GM13976 (cell line): Measurements from ENCODE around the gene HOXA5.

Source experiments
- DNase-seq: peaks from one replicate; pipeline ENCODE4 v3.0.0; 2012; ENCODE audit warnings: low spot score
- in situ Hi-C: fragments of 300-500 bp; cut with MboI; formaldehyde crosslinking; loops from one replicate; pipeline ENCODE4 v1.12.0; 2022; ENCODE audit warnings: low sequenced_read_pairs, mixed read lengths, inconsistent platforms; ENCODE audit not compliant: unreplicated experiment
- TF ChIP-seq, protein P1 (sequence below): IDR thresholded peaks from 2 replicates; pipeline ENCODE4 v1.5.1; 2012; ENCODE audit warnings: borderline replicate concordance, mild to moderate bottlenecking; ENCODE audit not compliant: insufficient read depth; ENCODE audit errors: extremely low read depth, missing control alignments, control extremely low read depth

HOXA5 gene

DNA sequence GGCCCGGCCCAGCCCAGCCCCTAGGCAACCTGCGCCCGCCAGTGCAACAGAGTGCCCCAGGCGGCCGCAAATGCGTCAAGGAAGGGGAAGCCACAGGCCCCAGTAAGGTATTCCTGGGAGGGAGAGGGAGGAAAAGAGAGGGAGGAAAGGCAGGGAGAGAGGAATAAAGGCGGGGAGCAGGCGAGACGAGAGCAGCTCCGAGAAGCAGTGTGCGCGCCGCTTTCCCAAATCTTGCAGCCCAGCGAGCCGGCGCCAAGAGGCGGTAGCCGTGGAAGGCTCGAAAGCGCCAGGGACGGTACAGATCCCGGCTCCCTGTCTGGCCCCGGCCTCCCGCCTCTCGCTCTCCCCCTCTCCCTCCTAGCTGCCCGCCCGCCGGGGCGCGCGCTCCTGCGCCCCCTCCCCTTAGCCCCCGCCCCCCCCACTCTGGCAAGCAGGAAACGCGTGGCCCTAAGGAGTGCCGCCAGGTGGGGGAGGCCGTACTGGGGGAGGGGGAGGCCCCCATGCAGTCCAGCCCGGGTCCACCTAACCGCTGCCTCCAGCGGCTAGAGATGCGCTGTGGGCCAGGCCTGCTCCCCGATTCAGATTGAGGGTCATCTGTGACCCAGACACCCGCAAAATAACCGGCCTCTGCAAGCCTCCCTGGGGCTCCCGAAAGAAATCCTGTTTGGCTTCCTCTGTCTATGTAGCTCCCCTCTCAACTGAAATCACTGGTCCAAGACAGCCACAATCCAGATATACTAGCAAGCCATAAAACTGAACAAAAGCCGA, 26.4 kb upstream of the HOXA5 start:
- DNase-seq = no peak
- TF ChIP-seq, protein P1, sequence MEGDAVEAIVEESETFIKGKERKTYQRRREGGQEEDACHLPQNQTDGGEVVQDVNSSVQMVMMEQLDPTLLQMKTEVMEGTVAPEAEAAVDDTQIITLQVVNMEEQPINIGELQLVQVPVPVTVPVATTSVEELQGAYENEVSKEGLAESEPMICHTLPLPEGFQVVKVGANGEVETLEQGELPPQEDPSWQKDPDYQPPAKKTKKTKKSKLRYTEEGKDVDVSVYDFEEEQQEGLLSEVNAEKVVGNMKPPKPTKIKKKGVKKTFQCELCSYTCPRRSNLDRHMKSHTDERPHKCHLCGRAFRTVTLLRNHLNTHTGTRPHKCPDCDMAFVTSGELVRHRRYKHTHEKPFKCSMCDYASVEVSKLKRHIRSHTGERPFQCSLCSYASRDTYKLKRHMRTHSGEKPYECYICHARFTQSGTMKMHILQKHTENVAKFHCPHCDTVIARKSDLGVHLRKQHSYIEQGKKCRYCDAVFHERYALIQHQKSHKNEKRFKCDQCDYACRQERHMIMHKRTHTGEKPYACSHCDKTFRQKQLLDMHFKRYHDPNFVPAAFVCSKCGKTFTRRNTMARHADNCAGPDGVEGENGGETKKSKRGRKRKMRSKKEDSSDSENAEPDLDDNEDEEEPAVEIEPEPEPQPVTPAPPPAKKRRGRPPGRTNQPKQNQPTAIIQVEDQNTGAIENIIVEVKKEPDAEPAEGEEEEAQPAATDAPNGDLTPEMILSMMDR = no peak
- in situ Hi-C loops = loop anchor here (10.0 to 25.0 kb wide), 2 partner anchors 658 to 1305 kb away; no protein-coding TSS in a partner anchor

DNA sequence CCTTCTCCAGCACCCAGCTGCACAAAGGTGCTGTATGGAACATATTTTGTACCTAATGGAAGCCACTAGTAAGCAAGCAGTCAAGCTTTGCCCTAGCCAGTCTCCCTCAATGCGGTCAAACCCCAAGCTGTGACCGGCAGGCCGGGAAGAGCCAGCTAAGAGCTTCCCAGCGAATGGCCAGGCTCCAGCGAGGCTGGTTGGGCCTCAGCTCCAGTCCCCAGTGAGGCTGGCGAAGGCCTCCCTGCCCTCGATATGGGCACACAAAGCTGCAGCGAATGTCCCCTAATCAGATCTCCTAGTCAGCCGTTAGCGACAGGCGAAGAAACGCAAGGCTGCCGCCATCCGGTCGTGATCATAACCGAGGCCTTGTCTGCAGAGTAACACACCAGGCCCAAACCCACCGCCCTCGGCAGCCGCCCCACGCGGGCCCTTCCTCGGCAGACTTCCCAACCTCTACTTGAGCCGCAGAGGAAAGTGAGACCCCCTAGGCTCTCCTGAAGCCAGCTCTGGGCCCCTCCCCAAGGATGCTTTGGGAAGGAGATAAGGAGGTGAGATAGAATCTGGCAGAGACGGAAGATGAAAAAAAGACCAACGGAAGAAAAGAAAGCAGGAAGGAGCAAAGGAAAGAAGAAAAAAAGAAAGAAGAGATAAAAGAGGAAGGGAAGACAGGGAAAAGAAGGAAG, 24.9 kb upstream of the HOXA5 start:
- no peak for DNase-seq
- in situ Hi-C loops = loop anchor here (10.0 to 25.0 kb wide), 2 partner anchors 656 to 1304 kb away; no protein-coding TSS in a partner anchor
- TF ChIP-seq, protein P1 = no peak

DNA sequence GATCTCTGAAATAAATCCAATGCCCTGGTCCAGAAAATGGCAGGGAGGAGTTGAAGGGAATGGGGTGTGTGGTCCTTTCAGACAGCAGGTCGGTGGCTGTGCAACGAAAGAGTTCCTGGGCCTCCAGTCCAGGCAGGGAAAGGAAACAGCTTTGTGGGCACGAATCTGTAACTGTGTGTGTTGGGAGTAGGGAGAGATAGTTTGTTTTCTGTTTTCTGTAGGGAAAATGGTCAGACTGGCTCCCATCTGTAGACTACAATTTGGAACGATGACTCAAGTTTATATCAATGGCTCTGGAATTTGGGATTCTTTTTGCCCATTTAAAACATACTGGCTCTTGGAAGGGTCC, 24.4 kb upstream of the HOXA5 start:
- TF ChIP-seq, protein P1 = no peak
- DNase-seq = no peak
- in situ Hi-C loops = loop anchor here (10.0 to 25.0 kb wide), 2 partner anchors 656 to 1303 kb away; no protein-coding TSS in a partner anchor

DNA sequence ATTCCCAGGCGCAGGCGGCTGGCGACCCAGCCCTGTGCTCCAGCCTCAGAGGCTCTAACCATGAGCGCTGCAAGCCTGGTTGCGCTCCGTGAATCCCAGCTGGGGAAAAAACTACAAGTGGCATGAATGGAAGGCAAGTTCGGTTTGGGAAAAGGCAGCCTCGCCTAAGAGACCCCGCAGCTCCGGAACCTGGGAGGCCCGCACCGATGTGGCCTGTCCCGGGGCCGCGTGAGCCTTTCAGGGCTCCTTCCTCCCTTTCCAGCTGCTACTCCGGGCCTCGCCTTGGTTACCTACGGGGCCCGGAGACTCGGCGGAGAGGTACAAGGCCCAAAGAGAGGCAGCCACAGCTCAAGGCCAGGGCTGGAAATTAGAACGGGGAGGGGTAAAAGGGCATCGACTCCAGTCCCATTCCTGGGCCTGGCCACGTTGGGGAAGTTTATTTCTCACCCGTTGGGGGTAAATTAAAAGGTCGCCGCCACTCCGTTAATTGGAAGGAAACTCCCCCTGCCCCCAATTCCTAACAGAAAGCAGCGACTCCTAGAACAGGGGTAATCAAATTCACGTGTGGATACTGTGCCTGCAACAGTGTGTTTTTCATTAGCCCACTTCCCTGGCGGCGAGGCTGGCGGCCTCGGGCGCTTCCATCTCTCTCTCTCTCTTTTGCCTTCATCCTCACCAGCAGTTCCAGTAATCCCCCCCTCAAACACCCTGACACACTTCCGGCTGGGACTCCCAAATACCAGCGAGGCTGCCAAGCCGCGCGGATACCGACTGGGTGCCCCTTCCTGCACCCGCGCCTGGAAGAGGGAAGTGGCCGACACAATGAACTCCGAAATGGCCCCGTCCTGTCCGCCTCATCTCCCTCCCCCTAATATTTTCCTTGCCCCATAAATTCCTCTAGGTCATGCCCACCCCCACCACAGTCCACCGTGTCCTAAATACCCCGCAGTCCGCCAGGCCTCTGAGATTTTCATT, 23.3 kb upstream of the HOXA5 start:
- in situ Hi-C loops = loop anchor here (10.0 to 25.0 kb wide), 2 partner anchors 655 to 1302 kb away; no protein-coding TSS in a partner anchor
- DNase-seq = no peak
- TF ChIP-seq, protein P1 = no peak

DNA sequence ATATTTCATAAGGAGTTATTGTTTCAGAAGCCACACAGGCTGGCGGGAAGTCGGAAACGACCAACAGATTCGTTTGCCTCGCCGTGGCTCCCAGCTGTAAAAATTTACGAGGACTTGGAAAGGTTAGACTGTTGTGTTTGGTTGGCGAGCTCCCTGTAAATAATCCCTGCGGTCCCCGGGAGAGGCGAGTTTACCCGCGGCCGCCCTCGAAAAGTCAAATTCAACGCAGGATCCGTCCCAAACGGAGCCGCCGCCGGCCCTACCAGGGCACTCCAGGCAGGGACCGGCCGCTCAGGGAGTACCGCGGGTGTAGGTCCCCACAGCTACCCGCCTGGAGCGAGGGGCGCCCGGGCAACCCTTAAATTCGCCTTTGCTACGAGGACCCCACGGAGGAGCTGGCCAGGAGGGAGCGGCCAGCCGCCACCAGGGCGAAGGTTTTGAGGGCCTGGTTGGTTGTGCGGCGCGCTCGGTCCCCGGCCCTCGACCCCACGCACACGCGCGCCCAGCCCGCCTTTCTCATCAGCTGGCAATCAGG, 22.6 kb upstream of the HOXA5 start:
- TF ChIP-seq, protein P1 = no peak
- no peak for DNase-seq
- in situ Hi-C loops = loop anchor here (10.0 to 25.0 kb wide), 2 partner anchors 654 to 1301 kb away; no protein-coding TSS in a partner anchor
